Suppressor macrophage treated with lipopolysaccharide for 1 hour (primary cell): ENCODE results near the gene WDR27.

Source experiments
- DNase-seq, 3 donors: peaks; one replicate each; pipeline ENCODE4 v3.0.0-alpha.2; 2020 to 2022

Gene WDR27

GRCh38 chr6:169558774-169559441, 142.9 kb downstream of the WDR27 start:
- no peak for DNase-seq

- no peak for DNase-seq
These were observed 143.5 kb downstream of the WDR27 start for GRCh38 chr6:169558378-169558773.

GRCh38 chr6:169557887-169558286, 143.9 kb downstream of the WDR27 start:
- DNase-seq = no peak

GRCh38 chr6:169556758-169557548, 144.9 kb downstream of the WDR27 start:
- no peak for DNase-seq

- DNase-seq = no peak
These were observed 145.7 kb downstream of the WDR27 start for GRCh38 chr6:169555971-169556617.

- no peak for DNase-seq
These were observed 155.8 kb downstream of the WDR27 start for GRCh38 chr6:169545982-169546381.

- DNase-seq = no peak
These were observed 158.1 kb downstream of the WDR27 start for GRCh38 chr6:169543704-169544103.

- no peak for DNase-seq
These were observed 159.3 kb downstream of the WDR27 start for GRCh38 chr6:169542491-169542890.

GRCh38 chr6:169539176-169539897, 162.5 kb downstream of the WDR27 start:
- DNase-seq = no peak

GRCh38 chr6:169536446-169537170, 165.2 kb downstream of the WDR27 start:
- DNase-seq = no peak

- DNase-seq = no peak
These were observed 167.8 kb downstream of the WDR27 start for GRCh38 chr6:169534039-169534421.

GRCh38 chr6:169533301-169534038, 168.4 kb downstream of the WDR27 start:
- no peak for DNase-seq

GRCh38 chr6:169530752-169531123, 171.1 kb downstream of the WDR27 start:
- DNase-seq = no peak

GRCh38 chr6:169529931-169530751, 171.7 kb downstream of the WDR27 start:
- DNase-seq = no peak

GRCh38 chr6:169528755-169529154, 173.1 kb downstream of the WDR27 start:
- DNase-seq = no peak

GRCh38 chr6:169527306-169527705, 174.5 kb downstream of the WDR27 start:
- no peak for DNase-seq

GRCh38 chr6:169521825-169522224, 180.0 kb downstream of the WDR27 start:
- no peak for DNase-seq

GRCh38 chr6:169520104-169520503, 181.7 kb downstream of the WDR27 start:
- DNase-seq = no peak

GRCh38 chr6:169518451-169518850, 183.4 kb downstream of the WDR27 start:
- no peak for DNase-seq

- DNase-seq = no peak
These were observed 188.2 kb downstream of the WDR27 start for GRCh38 chr6:169513478-169514193.
